ENCODE measurements around the gene SERINC3.

Gene SERINC3

DNA sequence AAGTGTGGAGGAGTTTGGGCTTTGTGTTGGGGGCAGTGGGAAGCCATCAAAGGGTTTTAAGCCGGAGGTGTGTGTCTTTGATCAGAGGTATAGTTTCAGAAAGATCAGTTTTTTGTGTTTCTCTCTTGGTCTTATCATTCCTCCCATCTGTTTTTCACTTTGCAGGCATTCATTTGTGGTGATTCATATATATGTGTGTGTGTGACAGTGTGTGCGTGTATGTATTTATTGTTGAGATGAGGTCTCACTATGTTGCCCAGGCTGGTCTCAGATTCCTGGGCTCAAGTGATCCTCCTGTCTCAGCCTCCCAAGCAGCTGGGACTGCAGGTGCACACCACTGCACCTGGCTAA, 11.1 kb upstream of the SERINC3 start:
- DNase-seq (ENCODE audit: low read depth in 2 of 2): no peak

DNA sequence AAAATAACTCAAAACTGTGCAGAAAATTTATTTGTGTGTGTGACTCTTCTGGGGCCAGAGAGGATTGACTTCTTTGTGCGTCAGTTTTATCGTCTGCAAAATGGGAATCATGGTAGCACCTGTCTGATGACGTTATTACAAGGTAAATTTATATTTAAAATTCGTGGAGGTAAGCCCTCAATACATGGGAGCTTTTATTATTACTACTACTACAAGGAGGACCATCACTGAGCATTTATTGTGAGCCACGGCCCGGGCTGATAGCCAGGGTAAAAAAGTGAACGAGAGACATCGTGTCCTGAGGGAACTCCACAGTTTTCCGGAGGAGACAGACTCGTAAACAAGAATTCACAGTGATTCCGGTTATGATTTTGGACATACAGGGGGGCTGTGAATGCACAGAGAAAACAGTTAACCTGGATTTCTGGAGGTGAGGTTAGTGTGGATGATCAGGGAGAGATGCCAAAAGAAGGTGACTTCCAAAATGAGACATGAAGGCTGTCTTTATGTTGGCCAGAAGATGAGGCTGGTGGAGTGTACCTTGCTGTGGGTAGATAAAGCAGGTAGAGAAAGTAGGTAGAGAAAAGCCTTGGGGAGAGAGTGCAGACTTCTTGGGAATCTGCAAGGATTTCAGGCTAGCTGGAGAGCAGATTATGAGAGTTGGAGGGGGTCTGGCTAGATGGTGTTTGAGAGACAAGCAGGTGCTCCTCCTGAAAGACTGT, 10.6 kb upstream of the SERINC3 start:
- no peak for DNase-seq (ENCODE audit: low read depth in 2 of 2)

DNA sequence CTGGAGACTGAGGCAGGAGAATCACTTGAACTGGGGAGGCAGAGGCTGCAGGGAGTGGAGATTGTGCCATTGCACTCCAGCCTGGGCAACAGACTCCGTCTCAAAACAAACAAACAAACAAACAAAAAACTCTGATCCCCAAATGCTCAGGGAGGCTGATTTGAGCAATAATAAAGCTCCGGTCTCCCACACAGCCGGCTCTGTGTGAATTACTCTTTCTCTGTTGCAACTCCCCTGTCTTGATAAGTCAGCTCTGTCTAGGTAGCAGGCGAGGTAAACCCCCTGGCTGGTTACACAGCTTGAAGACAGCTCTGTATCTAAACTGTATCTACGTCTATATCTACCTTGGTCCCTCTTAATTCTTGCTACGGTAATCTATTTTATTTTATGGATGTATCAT, 6.4 kb upstream of the SERINC3 start:
- no peak for DNase-seq (ENCODE audit: low read depth in 2 of 2)

DNA sequence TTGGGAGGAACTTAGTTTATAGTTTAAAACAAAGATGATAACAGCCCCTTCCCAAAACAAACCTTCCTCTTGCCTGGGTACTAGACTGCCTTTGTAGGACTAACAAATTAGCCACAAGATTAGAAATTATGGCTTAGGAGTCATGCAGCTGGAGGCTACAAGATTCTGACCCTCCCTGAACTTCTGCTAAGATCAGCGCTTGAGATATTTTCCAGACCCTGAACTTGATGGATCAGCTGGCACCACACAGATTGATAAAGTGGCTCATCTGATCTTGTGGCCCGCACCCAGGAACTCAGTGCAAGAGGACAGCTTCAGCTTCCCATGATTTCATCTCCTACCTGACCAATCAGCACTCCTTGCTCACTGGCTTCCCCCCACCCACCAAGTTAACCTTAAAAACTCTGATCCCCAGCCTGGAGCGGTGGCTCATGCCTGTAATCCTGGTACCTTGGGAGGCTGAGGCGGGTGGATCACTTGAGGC, 5.9 kb upstream of the SERINC3 start:
- DNase-seq (ENCODE audit: low read depth in 2 of 2): no peak

DNA sequence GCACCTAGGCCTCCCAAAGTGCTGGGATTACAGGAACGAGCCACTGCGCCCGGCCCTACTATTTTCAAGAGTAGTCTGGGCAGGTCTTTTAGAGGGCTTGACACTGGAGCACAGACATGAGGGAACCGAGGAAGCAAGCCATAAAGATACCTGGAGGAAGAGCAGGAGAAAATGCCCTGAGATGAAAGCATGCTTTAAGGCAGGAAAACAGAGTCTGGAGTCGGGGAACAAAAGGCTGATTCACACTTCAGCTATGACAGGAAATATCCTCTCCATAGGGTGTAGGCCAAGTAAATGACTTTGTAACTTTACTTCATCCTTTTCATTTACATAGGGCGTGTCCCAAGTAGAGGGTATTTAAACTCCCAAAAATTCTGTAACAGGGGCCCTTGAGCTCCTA, 4.3 kb upstream of the SERINC3 start:
- DNase-seq (ENCODE audit: low read depth in 2 of 2): no peak

DNA sequence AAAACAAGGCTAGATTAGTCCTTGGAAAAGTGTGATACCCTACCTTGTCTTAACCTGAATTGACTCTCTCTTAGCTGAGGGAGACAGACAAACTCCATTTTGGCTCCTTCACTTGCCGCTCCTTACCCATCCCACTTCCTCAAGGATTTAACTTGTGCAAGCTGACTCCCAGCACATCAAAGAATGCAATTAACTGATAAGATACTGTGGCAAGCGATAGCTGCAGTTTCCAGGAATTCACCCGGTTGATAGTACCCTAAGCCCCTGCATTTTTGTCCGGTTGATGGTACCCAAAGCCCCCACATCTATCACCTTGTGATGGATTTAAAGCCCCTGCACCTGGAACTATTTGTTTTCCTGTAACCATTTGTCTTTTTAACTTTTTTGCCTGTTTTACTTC, 1.9 kb upstream of the SERINC3 start:
- no peak for DNase-seq (ENCODE audit: low read depth in 2 of 2)

DNA sequence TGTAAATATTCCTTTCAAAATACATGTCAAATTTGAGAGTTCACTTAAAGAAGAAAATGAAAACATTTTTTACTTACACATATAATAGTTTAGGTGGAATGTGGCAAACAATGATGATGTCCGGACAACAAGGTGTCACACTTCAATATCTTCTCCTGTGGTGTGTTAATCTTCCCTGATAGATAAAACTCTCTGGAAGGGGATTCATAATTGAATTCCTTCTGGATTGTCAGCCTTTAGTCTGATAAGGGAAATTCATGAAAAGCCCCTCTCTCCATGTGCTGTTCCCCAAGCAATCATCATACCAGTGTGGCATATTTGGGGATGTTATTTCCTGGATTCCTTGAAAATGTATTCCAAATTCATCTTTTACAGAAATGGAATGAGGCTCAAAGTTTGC, 971 bp upstream of the SERINC3 start:
- no peak for DNase-seq (ENCODE audit: low read depth in 2 of 2)

DNA sequence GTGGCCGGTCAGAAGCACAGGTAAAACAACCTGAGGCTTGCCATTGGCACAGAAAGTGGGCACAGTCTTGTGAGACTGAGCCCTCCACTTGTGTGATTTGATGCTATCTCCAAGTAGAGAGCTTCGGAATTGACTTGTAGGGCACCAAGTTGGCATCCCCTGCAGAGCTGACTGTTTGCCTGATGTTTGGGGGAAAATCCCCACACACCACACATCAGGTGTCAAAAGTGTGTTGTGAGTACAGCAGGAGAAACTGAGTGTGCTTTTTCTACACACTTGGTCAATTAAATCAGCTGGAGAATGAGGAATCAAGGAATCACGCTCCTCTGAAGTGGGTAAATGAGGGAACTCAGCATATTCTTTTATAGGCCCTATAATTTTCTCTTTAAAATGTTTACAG, 989 bp downstream of the SERINC3 start:
- no peak for DNase-seq (ENCODE audit: low read depth in 2 of 2)

DNA sequence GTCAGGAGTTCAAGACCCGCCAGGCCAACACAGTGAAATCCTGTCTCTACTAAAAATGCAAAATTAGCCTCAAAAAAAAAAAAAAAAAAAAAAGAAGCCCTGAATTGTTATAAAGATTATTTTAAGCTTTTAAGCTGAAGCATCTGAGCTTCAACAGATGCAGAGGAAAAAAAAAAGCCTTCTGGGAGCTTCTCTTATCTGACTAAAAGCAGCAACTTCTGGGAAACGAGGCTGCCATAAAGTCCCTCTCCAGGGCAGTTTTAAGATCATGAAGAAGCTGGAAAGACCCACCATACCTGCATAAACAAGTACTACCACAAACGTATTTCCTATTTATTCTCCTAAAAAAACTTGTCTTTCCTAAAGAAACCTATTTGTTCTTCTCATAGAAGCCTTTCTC, 3.6 kb downstream of the SERINC3 start:
- DNase-seq (ENCODE audit: low read depth in 2 of 2): no peak

DNA sequence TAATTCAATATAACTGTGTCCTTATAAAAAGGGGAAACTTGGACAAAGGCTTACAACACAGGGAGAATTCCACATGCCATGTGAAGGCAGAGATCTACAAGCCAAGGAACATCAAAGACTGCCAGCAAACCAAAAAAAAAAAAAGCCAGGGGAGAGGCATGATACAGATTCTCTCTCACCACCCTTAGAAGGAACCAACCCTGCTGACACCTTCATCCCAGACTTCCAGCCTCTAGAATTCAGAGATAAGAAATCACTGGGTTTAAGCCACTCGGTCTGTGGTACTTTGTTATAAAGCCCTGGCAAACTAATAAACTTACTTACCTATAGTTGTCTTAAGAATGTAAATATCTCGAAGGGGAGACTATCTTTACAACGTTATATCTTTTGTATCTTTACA, 4.4 kb downstream of the SERINC3 start:
- DNase-seq (ENCODE audit: low read depth in 2 of 2): no peak

DNA sequence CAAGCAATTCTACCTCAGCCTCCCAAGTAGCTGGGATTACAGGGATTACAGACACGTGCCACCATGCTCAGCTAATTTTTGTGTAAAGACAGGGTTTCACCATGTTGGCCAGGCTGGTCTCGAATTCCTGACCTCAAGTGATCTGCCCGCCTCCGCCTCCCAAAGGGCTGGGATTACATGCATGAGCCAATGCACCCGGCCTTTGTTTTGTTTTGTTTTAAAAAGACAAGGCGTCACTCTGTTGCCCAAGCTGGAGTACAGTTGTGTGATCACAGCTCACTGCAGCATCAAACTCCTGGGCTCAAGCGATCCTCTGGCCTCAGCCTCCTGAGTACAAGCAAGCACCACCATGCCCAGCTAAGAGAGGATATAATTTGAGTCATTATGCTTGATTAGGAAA, 5.4 kb downstream of the SERINC3 start:
- DNase-seq (ENCODE audit: low read depth in 2 of 2): no peak

DNA sequence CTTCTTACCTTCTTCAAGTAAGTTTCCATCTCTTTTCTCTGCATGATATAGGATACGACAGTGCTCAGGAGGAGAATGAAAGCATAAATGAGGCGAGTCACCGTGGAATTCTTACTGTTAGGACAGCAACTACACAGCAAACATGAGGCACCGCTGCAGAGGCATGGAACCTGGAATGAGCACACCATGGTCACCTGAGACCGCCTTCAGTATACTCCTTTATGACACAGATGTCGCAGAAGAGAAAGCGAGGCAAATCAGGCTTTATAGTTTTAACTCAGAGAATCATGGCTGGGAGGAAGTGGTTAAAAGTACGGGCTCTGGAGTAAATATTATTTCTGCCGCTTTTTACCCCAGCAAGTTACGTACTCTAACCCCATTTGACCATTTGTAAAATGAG, 8.0 kb downstream of the SERINC3 start:
- no peak for DNase-seq (ENCODE audit: low read depth in 2 of 2)

DNA sequence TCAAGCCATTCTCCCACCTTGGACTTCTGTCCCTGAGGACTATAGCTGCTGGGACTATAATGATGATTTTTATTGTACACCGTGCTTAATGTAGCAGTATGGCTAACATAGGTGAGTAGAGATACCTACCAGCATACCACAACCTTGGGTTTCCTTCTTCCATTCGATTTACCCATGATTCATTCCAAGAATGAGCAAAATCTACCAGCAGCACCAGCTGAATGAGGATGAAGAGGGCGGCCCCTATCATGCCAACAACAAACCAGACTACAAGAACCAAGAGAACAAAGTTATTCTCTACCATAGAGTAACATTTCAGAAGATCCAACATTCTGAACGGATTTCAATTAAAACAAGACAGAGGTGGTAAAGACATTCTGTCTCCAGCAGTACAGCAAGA, 12.1 kb downstream of the SERINC3 start:
- DNase-seq (ENCODE audit: low read depth in 2 of 2): no peak

DNA sequence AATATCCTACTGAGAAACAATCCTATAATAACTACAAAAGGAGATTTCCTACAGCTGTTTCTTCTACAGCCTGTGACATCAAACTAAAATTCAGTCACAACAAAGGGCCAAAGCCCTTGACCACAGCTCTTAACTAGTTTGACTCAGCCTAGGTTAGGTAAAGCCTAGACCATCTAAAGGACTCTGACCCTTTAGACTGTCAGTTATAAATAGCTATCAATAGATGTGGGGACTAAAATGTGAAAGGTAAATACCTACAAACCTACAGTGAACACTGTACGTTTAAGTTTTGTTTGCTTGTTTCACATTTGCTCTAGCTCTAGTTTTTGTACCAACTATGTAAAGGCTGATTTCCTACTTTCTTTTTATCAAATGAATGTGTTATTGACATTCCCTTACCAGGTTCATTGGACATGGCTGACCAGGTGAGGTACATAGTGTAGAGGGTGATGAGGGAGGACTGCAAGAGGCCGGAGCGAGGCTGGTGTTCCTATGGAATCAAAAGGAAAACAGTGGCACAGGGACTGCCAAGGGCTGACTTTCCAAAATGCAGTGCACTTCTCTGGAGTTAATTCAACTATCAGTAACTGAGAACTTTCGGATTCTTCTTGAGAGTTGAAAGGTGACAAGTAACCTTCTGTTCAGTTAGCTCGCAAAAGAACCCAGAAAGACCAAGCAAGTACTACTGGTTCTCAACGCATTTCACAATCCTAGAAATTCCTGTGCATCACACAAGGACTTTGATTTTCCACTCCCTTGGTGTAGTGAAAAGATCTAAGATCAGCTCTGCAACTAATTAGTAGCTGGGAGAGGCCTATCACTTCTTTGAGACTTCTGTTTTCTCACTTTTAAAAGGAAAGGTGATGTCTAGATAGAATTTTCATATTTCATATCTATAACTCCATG, 17.2 kb downstream of the SERINC3 start:
- DNase-seq (ENCODE audit: low read depth in 2 of 2): no peak

DNA sequence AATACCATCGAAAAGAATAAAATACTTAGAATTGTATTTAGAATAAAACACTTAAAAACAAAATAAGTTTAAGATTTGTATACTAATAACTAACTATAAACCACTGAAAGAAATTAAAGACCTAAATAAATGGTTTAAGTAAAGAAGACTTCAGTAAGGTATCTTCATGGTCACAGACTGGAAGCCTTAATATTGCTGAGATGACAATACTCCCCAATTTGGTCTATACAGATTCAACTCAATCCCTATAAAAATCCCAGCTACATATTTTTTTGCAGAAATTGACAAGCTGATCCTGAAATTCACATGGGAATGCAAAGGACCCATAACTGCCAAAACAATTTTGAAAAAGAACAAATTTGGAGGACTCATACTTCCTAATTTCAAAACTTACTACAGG, 18.9 kb downstream of the SERINC3 start:
- DNase-seq (ENCODE audit: low read depth in 2 of 2): no peak

DNA sequence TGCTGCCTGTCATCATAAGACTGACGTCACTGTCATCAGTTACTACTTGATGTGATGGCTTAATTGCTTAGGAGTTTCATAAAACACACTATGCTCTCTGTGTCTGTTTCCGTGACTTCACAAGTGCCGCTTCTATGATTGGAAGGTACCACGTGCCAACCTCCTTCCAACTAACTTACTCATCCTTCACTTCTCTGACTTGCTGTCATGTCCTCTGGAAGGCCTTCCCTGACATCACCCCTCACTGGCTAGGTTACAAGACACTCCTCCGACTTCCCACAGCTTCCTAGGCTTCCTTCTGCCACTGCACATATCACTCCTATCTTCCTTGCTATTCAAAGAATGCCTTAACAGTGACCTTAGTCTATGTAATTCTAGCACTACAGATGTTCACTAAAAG, 20.4 kb downstream of the SERINC3 start:
- no peak for DNase-seq (ENCODE audit: low read depth in 2 of 2)

DNA sequence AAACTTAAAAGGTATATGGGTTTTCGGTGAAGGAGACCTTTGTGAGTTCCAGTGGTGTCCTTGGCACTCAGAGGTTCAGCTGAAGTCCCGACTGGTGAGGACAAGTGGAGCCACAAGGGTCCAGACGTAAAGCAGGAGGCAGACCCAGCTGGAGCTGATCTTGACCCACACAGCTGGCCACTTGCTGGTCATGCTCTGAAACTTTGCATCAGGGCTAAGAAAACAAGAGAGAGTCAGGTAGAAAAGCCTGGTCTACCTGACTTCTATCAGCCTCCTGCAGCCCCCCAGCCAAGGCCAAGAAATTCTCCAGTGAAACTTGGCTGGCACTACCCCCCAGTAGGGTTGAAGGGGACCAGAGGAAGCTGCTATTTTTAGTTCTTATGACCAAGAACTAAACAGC, 21.6 kb downstream of the SERINC3 start:
- no peak for DNase-seq (ENCODE audit: low read depth in 2 of 2)

DNA sequence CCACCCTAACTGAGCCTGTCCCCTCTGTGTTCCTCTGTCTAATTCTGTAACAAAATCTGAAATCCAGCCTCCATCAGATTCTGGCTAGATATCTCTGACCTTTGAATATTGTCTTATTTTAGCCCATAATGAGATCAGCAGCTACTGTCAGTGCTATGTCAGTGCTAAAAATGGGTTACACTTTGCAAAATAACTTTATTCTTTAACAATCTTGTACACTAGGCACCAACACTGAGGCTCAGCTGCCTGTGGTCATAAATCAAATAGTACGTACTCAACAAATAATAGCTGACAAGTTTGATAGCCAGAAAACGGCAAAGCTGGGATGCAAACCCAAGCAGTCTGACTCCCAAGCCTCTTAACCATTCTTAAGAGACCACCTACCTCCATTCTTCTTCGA, 24.1 kb downstream of the SERINC3 start:
- no peak for DNase-seq (ENCODE audit: low read depth in 2 of 2)

DNA sequence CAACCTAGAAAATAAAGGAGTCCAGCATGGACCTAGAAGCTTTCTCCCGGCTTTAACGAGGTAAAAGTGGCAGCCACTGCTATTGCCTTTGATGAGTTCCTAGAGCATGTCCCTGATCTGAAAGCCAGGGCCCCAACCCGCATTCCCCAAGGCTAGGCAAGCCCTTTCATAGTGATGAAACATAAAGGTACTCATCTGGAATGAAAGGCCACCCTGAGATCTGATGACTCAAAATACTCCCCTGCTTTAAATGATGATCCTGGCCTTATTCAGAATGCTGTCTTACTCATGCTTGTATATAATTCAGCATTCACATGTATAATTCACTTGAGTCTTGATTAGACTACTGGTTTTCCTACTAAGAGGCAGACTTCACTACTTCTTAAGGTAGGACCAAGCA, 24.9 kb downstream of the SERINC3 start:
- peak in 1 of 2 experiments; percentile 32 for DNase-seq (ENCODE audit: low read depth in 2 of 2)

DNA sequence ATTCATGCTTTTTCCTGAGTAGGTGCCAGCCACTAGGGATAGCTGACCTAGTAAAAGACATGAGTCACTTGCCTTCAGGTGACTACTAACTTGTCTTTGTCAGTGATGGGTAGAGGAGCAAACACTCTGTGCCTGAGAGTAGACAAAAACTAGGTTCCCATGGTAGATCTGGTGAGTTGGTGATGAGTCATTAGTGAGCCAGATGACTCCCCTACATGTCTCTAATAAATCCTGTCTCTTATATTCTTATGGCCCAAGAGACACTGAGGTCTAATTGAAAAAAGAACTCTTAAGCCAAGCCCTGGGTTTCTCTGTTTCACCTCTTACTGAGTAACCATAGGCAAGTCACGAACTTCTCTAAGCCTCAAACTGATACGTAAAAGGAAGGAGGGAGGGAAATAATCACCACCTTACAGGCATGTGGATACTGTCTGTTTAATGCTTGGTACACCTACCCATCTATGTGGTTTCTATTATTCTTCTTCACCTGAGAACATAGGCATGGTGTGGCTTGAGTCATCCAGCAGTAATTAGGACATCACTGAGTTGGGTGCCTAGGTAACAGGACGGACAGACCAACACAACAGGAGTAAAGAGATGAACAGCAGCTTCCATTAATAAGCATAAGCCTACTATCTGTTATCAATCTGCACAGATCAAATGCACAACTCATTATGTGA, 25.9 kb downstream of the SERINC3 start:
- DNase-seq (ENCODE audit: low read depth in 2 of 2): no peak

DNA sequence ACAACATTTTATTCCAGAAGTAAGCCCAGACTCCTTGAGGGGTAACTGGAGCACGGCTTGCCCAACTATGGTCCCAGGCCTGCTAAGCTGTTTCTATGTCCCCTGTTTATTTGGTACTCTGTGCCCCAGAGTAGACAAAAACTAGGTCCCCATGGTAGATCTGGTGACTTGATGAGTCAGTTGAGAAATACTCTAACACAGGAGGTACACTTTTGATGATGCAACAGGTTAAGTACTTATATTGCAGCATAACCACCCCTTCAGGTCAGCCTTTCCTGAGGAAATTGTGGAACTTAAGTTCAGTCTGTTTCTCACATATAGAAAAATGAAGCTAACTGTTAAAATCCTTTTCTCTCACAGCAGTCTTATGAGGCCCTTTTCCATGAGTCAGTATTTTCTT, 26.6 kb downstream of the SERINC3 start:
- no peak for DNase-seq (ENCODE audit: low read depth in 2 of 2)

DNA sequence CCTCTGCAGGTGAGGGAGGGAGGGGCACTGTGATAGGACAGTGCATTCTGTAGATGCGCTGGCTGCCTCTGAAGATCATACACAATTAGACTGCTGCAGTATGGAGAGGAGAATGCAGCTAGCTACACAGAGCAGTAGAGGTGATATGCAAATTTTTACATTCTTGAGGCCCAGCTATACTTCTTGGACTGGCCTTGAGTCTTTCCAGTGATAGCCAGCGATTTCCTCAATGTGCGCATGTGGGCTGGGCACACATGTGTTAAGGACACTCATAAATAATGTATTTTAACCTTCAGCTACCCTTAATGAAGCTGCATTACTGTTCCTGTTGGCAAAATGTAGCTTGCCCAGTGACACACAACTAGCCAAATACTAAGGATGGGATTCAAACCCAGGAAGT, 27.2 kb downstream of the SERINC3 start:
- DNase-seq (ENCODE audit: low read depth in 2 of 2): no peak

DNA sequence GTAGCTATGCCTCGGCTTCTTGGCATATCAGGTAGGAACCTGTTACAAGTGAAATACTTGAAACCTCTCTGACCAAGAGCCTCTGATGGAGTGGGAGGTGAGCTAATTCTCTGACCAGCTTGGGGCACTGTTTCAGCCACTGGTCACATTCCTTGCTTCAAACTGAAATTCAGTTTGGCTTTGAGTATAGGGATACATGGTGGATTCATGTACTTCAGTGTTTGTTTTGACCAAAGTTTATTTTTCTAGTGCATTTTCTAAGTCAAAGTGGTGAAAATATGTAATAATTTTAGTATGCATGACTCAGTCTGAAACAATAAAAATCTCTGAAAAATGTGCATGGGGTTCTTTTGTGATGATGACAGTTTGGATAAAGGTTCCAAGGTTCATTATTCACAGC, 27.6 kb downstream of the SERINC3 start:
- DNase-seq (ENCODE audit: low read depth in 2 of 2): no peak

Measured in stimulated activated CD4-positive, alpha-beta T cell treated with anti-CD3 and anti-CD28 coated beads, Interleukin-12 subunit alpha, Interleukin-12 subunit beta, amount 100 ng/mL, for 24 hours (primary cell).